ENCODE results near the gene EEF1A1. TPM values are rescaled to one million over a fixed set of nuclear protein-coding genes. Genes with fewer than 3 reads are reported as not detected.

Gene EEF1A1
- polyA plus RNA-seq, 1 donor (not counting 4 experiments of a cell fraction or from before 2014, with no cell fraction given): 11,226 TPM

- H3K4me1 ChIP-seq (ENCODE audit: control insufficient read depth, extremely low read depth, insufficient read depth, low read length): no peaks in the 10 kb centered on the region
- no peak overlapping the region for H3K9ac ChIP-seq (ENCODE audit: control insufficient read depth, extremely low read depth, insufficient read depth, low read length)
- H3K27ac ChIP-seq (ENCODE audit: control insufficient read depth, insufficient read depth, low read length): no peak overlapping the region
- no peaks in the 10 kb centered on the region for H4K20me1 ChIP-seq (ENCODE audit: control insufficient read depth, extremely low read depth, insufficient read depth, low read length)
- no peaks in the 10 kb centered on the region for H3K36me3 ChIP-seq (ENCODE audit: control insufficient read depth in 2 of 2, extremely low read depth in 1 of 2, insufficient read depth in 2 of 2, low read length in 2 of 2)
- no peaks in the 10 kb centered on the region for H3K79me2 ChIP-seq (ENCODE audit: control insufficient read depth, insufficient read depth, low read length)
- dilution Hi-C loops (cut with MboI; ENCODE audit: extremely low pct_ligation_motif_present, low sequenced_read_pairs): no loop called here
- DNase-seq (ENCODE audit: low read depth, low spot score) (no peak), FAIRE-seq (no peak)
- H3K9me1 ChIP-seq (ENCODE audit: control insufficient read depth, extremely low read depth, insufficient read depth, low read length): no peaks in the 10 kb centered on the region
- no peak overlapping the region for H2AFZ ChIP-seq (ENCODE audit: control insufficient read depth, low read length)
- no peaks in the 10 kb centered on the region for H3K9me3 ChIP-seq (ENCODE audit: control insufficient read depth, low read depth, low read length)
- H3K4me2 ChIP-seq (ENCODE audit: control insufficient read depth, extremely low read depth, insufficient read depth, low read depth, low read length): no peak overlapping the region
- no peak overlapping the region for H3K4me3 ChIP-seq (ENCODE audit: control insufficient read depth in 2 of 3, extremely low read depth in 1 of 3, insufficient read depth in 2 of 3, low read depth in 1 of 3, low read length in 3 of 3)
- H3K27me3 ChIP-seq (ENCODE audit: control insufficient read depth, extremely low read depth, insufficient read depth, low read length): no peaks in the 10 kb centered on the region
- TF ChIP-seq EZH2 (IDR thresholded peaks at IDR 0.05; ENCODE audit: low read length) (no peak), CTCF (optimal IDR thresholded peaks at IDR 0.05 in 1 of 3, IDR thresholded peaks at IDR 0.05 in 1 of 3, conservative IDR thresholded peaks at IDR 0.05 in 1 of 3; ENCODE audit: extremely low read depth in 1 of 3, insufficient read depth in 2 of 3, low read length in 3 of 3) (no peak)
Measured at GRCh38 chr6:73532293-73532692, 11.5 kb upstream of the EEF1A1 start.

GRCh38 chr6:73528897-73529296 lies 8.1 kb upstream of the EEF1A1 start:
- no peaks in the 10 kb centered on the region for H3K9me3 ChIP-seq (ENCODE audit: control insufficient read depth, low read depth, low read length)
- no peak for DNase-seq (ENCODE audit: low read depth, low spot score)
- peaks cover 7% of the 10 kb centered on the region for H3K4me1 ChIP-seq (ENCODE audit: control insufficient read depth, extremely low read depth, insufficient read depth, low read length)
- H3K4me3 ChIP-seq (ENCODE audit: control insufficient read depth in 2 of 3, extremely low read depth in 1 of 3, insufficient read depth in 2 of 3, low read depth in 1 of 3, low read length in 3 of 3): no peak overlapping the region
- no peaks in the 10 kb centered on the region for H3K9me1 ChIP-seq (ENCODE audit: control insufficient read depth, extremely low read depth, insufficient read depth, low read length)
- H3K4me2 ChIP-seq (ENCODE audit: control insufficient read depth, extremely low read depth, insufficient read depth, low read depth, low read length): no peak overlapping the region
- no peaks in the 10 kb centered on the region for H3K27me3 ChIP-seq (ENCODE audit: control insufficient read depth, extremely low read depth, insufficient read depth, low read length)
- no peaks in the 10 kb centered on the region for H3K79me2 ChIP-seq (ENCODE audit: control insufficient read depth, insufficient read depth, low read length)
- no peaks in the 10 kb centered on the region for H4K20me1 ChIP-seq (ENCODE audit: control insufficient read depth, extremely low read depth, insufficient read depth, low read length)
- no peak for FAIRE-seq
- no peak overlapping the region for H2AFZ ChIP-seq (ENCODE audit: control insufficient read depth, low read length)
- dilution Hi-C loops (cut with MboI; ENCODE audit: extremely low pct_ligation_motif_present, low sequenced_read_pairs): no loop called here
- no peaks in the 10 kb centered on the region for H3K36me3 ChIP-seq (ENCODE audit: control insufficient read depth in 2 of 2, extremely low read depth in 1 of 2, insufficient read depth in 2 of 2, low read length in 2 of 2)
- TF ChIP-seq EZH2 (IDR thresholded peaks at IDR 0.05; ENCODE audit: low read length) (no peak), CTCF (optimal IDR thresholded peaks at IDR 0.05 in 1 of 3, IDR thresholded peaks at IDR 0.05 in 1 of 3, conservative IDR thresholded peaks at IDR 0.05 in 1 of 3; ENCODE audit: extremely low read depth in 1 of 3, insufficient read depth in 2 of 3, low read length in 3 of 3) (no peak)
- no peak overlapping the region for H3K9ac ChIP-seq (ENCODE audit: control insufficient read depth, extremely low read depth, insufficient read depth, low read length)
- H3K27ac ChIP-seq (ENCODE audit: control insufficient read depth, insufficient read depth, low read length): no peak overlapping the region
